ENCODE measurements around the gene ADPRH.
A peak's percentile ranks its signal among the peaks of the same experiment; 100 is the strongest.
"Not testable (repeated sequence)": the region's sequence is repeated elsewhere in the genome, so short reads cannot be mapped to it uniquely, and the experiment has no call there.

ADPRH gene

DNA sequence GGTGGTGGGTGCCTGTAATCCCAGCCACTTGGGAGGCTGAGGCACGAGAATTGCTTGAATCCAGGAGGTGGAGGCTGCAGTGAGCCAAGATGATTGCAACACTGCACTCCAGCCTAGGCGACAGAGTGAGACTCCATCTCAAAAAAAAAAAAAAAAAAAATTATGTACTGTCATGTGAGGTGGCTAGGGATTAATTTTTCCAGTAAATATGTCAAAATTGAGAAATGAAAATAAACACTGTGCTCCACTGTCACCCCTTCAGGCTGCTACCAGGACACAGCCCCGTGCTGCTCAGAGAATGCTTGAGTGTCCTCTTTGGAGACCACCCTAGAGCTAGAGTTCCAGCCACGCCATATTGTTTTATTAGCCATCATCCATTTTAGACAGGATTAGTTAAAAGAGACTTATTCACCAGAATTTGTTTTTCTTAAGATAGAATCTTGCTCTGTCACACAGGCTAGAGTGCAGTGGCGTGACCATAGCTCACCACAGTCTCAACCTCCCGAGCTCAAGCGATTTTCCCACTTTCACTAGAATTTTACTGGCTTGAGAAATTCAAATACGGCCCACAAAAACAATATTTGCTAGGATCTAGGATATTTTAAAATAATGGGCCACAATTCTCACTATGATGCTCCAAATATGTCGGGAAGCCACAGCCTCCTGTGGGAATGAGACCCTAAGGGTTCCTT lies 20.5 kb upstream of the ADPRH start:
- no peak for DNase-seq (ENCODE audit: extremely low read depth in 1 of 2, low read depth in 1 of 2)

DNA sequence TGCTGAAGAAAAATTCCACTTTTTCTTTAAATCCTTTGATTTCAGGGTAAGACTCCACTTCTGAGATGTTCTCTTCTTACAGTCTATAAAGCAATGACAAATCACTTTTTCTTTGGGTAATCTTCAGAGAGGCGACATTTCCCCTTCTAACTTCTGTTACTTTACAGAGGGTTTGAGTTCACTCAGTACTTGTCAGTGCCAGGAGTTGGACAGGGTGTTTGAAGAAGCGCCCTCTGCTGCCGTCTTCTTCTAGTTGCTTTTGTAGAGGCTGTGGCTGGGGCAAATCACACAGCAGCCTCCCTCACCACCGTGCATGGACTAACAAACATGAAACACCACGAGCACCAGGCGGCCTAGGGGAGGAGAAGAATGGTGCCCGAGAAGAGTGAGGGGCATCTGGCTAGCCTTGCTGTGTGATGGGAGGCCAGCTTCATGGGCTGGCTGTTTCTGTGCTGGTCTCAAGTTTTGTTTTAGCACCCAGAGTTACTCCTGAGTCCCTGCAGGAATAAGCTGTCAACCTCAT lies 19.8 kb upstream of the ADPRH start, which contains the start of gene CD80:
CD80 (minus strand) TSS at position 174 of the 523 bp plus-strand sequence. CDS start 1,886 bp downstream, outside the sequence.
- peak in 1 of 2 donors; percentile 64 for DNase-seq (ENCODE audit: extremely low read depth in 1 of 2, low read depth in 1 of 2)

DNA sequence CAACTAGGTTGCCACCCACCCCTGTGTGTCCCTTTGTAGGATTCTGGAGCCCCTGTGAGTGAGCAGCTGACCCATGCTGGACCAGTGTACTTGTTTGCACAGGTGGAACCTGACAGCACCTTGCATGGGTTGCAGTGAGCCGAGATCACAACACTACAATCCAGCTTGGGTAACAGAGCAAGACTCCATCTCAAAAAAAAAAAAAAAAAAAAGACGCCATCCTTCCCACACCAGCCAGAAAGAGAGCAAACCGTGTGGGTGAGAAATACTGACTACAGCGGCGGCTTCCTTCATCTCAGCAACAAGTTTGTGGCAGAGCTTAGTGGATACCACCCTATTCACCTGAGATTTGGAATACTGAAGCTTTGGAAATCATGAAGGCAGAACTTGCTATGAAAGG lies 19.1 kb upstream of the ADPRH start:
- DNase-seq (ENCODE audit: extremely low read depth in 1 of 2, low read depth in 1 of 2): no peak

DNA sequence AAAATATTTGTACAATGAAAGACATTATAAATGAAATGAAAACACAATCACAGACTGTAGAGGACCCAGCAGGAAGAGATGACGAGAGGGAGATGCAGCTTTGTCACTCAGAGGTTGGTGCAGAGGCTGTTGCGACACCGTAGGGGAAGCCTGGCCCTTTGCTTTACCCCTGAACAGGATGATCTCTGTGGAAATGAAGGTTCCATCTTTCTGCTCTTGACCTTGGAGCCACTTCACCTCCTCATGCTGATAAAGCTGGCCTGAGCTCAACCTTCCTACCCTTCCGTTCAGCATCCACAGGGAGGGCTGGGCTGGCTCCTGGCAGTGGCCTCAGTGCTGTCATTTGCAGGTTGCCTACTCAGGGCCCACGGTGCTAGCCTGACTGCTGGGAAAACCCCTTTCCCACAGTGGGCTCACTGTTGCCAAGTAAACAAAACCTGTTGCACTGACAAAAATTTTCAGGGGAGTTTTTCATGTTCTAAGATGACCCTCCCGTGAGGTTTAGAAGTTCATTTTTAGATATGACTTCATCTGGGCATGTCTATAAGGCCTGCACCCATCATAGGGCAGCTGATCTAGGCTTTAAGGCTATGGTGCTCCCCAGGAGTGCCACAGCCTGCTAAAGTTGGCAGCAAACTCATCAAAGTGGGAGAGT lies 16.9 kb upstream of the ADPRH start:
- peak in 1 of 2 donors; percentile 47 for DNase-seq (ENCODE audit: extremely low read depth in 1 of 2, low read depth in 1 of 2)

DNA sequence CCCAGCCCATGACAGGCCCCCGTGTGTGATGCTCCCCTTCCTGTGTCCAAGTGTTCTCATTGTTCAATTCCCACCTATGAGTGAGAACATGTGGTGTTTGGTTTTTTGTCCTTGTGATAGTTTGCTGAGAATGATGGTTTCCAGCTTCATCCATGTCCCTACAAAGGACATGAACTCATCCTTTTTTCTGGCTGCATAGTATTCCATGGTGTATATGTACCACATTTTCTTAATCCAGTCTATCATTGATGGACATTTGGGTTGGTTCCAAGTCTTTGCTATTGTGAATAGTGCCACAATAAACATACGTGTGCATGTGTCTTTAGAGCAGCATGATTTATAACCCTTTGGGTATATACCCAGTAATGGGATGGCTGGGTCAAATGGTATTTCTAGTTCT lies 16.0 kb upstream of the ADPRH start:
- DNase-seq (ENCODE audit: extremely low read depth in 1 of 2, low read depth in 1 of 2): not testable (repeated sequence)

DNA sequence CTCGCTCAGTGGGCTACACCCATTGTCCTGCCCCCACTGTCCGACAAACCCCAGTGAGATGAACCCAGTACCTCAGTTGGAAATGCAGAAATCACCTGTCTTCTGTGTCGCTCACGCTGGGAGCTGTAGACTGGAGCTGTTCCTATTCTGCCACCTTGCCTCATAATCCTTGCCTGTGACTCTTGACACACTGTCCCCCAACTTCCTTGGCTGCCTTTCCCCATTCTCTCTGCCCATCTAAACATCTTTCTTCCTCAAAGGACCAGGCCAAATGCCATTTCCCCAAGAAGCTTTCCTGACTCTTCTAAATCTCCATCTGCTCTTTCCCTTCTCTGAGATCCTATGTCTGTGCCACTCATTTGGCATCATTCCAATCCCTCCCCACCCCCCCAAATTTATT lies 10.1 kb upstream of the ADPRH start:
- DNase-seq (ENCODE audit: extremely low read depth in 1 of 2, low read depth in 1 of 2): no peak

DNA sequence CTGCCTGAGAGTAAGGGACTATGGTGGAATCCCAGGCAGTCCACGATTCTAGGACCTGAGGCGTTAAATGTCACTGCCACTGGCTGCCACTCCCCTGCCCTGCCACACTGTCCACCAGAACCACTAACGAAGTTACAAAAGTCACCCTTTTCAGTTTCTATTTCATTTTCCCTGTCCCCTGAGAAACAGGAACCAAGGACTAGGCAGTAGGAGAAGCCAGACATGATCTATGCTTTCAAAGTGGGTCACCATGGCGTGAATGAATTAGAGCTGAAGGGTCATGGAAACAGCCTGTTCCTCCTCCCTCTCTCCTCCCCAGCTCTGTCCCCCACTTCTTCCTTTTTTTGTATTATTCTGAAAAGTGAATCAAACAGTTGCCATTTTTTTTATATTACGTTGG lies 9.1 kb upstream of the ADPRH start:
- no peak for DNase-seq (ENCODE audit: extremely low read depth in 1 of 2, low read depth in 1 of 2)

DNA sequence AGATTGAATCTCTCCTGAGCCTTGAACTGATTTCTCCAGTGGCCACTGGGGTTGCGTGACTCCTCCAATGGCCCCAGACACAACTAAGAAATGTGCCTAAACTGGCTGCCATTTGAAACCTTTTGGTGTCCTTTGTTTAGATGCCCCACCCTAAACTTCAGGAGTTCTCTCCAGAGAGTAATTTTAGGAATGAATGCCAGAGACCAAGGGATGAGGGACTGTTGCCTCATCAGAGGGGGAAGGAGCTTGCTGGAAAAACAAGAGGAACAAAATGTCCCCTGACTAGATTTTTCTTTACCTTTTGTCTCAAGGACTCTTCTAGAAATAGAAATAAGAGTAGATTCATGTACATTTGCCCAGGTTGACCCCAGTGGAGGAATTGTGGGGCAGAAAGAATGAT lies 8.1 kb upstream of the ADPRH start:
- DNase-seq (ENCODE audit: extremely low read depth in 1 of 2, low read depth in 1 of 2): no peak

DNA sequence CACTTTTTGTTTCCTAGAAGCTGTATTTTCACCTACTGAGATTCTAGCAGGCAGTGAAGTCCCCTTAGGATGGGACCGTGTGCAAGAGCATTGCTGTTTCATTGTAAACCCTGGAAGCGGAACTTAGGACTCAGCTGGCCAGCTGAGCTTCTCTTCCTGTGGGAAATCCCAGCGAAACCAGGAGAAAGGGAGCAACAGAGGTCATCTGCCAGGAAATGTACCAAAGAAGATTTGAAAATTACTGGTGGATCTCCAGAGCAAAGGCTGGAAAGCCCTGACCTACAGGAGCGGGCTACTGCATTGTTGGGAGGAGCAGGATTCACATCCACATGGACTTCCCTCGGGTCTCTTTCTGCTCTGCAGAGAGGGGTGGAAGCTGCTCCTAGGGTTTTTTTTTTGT lies 7.6 kb upstream of the ADPRH start:
- DNase-seq (ENCODE audit: extremely low read depth in 1 of 2, low read depth in 1 of 2): no peak

DNA sequence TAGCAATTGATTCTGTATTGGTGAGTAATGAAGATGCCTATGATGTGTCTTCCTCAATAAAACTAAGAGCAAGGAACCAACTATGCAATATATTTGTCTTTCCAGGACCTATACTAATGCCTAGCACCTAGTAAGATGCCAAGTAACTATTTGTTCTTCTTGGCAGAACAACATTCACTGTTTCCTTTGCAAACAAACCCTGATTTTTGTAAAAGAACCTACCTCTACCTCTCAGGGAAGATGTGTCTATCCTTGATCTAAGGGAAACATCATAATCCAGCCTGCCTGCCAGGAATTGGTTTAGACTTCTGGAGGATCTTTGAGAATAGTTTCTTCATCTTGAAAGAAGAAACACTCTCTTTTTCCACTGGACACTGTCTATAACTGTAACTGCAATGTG lies 3.8 kb upstream of the ADPRH start:
- no peak for DNase-seq (ENCODE audit: extremely low read depth in 1 of 2, low read depth in 1 of 2)

DNA sequence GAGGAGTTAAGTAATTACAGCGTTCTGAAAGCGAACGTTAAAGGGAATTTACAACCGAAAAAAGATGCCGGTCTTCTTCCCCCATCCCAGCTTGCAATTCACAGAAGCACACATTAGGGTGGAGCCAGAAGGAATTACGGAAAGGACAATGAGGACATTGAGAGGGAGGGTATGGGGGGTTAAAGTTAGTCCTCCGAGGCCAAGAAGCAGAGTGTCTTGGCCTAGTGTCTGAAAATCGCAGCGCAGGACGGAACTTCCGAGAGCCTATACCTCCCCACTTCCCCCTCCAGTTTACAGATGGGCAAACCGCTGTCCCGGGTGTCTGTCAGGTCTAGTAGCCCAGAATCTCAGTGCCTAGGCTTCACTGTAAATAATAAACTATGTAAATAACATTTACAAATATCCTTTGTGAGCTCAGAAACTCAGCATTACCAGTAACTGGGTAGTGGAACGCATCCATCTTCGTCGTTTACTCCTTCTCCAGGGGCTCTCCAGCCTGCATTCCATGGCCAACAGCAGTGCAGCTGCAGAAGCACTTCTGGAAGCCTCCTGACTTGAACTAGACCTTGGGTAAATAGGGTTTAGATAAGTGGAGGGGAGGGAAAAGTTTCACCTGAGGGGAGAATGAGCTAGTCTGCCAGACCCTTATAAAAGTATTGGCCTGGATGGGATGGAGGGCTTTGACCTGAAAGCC lies 922 bp downstream of the ADPRH start:
- DNase-seq (ENCODE audit: extremely low read depth in 1 of 2, low read depth in 1 of 2): no peak

DNA sequence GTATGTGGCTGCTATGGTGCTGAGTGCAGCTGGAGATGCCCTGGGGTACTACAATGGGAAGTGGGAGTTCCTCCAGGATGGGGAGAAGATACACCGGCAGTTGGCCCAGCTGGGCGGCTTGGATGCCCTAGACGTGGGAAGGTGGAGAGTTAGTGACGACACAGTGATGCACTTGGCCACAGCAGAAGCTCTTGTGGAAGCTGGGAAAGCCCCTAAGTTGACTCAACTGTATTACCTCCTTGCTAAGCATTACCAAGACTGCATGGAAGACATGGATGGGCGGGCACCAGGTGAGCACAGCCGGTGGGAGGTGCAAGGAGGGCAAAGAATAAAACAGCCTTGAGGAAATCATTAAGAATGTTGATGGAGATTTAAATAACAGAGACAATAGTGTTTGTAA lies 2.9 kb downstream of the ADPRH start:
- DNase-seq (ENCODE audit: extremely low read depth in 1 of 2, low read depth in 1 of 2): no peak

DNA sequence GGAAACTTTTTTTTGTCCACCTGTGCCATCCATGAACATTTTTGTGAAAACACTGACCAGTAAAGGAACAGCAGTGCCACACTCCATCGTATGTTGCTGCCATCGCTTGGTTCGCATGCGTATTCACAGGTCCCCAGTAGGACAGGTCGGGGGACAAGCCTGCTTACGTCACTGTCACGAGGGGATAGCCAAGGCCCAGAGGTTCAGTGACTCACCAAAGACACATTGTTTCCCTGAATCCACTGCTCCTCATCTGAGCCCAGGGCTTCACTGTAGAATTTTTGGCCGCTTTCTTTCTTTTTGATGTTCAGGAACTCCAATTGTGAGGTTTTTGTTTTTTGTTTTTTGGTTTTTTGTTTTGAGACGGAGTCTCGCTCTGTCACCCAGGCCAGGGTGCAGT lies 5.9 kb downstream of the ADPRH start:
- no peak for DNase-seq (ENCODE audit: extremely low read depth in 1 of 2, low read depth in 1 of 2)

DNA sequence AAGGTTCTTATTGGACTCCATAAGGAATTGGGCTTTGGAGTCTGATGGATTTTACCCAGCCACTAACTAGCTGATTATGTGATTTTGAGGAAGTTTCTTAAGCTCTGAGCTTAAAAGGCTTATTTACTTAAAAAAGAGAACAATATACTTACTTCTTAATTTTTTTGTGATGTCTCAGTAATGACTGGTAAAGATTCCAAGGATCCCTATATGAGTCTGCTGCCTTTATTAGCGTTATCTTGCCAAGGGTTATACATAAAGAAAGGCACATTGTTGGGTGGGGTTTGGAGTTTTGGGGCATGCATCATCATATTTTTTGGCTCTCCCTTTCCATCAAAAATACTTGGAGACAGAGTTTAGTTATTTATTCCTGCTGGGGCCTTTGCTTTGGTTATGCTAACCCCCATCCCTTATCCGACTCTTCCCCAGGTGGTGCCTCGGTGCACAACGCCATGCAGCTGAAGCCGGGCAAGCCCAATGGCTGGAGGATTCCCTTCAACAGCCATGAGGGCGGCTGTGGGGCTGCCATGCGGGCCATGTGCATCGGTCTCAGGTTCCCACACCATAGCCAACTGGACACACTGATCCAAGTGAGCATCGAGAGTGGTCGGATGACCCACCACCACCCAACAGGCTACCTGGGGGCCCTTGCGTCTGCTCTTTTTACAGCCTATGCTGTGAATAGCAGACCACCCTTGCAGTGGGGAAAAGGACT lies 6.7 kb downstream of the ADPRH start:
- DNase-seq (ENCODE audit: extremely low read depth in 1 of 2, low read depth in 1 of 2): no peak

DNA sequence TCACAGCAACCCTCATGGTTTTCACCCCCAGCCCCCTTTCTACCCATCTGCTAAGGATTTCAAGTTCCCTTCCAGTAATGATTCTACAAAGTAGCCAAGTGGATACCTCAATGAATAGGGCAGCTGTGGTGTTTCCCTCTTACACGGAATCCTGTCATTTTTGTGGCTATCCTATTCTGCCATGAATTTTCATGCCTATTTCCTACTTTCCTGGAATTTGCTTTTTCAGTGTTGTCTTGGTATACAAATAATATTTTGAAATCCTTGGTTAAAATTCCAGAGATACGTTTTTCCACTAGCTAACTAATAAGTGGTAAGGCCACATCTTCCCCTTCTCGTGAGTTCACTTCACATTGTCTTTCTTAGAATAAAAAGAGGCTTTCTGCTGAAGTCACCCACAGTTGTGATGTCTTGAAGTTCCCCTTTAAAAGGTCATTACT lies 7.5 kb downstream of the ADPRH start:
- DNase-seq (ENCODE audit: extremely low read depth in 1 of 2, low read depth in 1 of 2): no peak

DNA sequence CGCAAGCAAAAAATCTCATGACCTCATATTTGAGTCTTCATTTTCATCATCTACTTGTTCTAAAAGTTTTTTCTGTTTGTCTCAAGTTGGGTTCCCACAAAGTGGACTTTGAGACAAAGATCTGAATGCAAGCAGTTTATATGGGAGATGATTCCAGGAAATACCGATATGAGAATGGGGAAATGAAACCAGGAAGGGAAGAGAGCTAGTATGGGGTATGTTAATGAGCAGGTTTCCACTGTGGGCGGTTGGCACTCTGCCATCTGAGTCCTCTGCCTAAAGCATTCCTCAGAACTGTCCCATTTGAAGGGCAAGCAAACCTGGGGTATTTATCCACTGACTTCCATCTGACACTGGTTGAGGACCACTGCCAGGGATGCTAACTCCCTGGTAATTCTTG lies 8.8 kb downstream of the ADPRH start:
- DNase-seq (ENCODE audit: extremely low read depth in 1 of 2, low read depth in 1 of 2): no peak

DNA sequence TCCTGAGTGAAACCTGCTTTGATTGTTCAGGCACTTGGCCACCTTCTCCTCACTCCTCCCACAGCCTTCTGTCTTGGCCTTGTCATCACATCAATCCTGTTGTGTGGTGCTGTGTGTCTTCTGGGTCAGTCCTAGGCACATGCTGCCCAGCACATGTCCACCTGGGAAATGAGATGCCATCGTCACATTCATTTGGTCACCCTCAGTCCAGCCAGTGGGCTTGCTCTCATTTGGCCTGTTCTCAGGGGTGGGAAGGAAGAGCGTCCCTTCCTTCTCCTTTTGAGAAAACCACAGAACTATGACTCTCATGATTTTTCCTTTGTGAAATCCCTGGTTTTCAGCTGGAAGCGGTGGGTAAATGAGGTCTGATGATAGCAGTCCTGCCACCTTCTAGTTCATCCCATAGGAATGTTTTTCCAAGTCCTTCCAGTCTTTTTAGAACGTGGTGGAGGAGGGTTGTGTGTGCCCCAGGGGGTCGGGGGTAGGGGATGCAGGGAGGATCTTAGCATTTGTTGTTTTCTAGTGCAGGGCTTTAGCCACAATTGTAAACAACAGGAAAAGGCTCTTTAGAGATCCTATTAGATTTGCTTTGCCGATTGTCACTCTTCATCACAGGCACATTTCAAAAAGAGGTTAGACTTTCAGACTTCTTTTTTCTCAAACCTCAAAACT lies 9.9 kb downstream of the ADPRH start:
- DNase-seq (ENCODE audit: extremely low read depth in 1 of 2, low read depth in 1 of 2): no peak

DNA sequence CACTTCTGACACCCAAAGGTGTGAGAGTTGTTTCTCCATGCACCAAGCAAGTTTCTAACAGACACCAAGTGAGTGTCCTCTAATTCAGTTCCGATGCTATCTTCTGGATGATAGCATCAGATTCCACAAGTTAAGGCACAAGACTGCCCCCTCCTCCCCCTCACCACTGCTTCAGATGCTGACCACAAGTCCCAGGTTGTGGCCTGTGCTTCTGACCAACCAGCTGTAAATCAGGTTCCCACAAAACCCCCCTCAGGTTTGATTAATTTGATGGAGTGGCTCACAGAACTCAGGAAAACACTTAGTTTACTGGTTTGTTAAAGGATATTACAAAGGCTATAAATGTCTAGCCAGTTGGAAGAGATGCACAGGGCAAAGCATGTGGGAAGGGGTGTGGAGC lies 11.4 kb downstream of the ADPRH start:
- no peak for DNase-seq (ENCODE audit: extremely low read depth in 1 of 2, low read depth in 1 of 2)

DNA sequence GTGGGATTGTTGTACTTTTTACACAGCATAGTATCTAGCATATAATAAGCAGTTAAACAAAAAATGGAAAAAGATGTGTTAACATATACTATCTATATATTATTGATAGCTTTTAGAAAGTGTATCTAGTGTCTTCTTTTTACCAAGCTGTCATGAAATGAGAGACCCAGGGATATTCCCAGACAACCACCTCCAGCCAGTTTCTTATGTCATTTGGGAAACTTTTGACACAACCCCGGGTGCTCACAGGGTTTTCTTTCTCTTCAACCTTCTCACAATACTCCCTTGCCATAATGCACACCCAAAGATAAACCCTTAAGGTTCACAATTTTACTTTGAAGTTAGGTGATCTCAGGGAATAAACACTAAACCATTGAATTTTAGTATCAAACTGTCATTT lies 13.6 kb downstream of the ADPRH start:
- no peak for DNase-seq (ENCODE audit: extremely low read depth in 1 of 2, low read depth in 1 of 2)

DNA sequence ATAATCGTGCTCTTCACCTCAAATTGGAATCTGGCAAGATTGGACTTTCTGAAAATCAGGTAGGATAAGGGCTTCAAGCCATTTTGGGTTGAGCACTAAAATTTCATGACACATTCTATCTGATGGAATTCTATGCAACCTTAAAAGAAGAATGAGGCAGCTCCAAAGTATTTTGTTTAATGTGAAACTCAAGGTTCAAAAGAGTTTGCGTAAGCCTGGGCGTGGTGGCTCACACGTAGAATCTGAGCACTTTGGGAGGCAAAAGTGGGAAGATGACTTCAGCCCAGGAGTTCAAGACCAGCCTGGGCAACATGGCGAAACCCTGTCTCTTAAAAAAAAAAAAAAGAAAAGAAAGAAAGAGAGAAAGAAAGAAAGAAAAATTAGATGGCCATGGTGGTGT lies 14.8 kb downstream of the ADPRH start:
- DNase-seq (ENCODE audit: extremely low read depth in 1 of 2, low read depth in 1 of 2): no peak

DNA sequence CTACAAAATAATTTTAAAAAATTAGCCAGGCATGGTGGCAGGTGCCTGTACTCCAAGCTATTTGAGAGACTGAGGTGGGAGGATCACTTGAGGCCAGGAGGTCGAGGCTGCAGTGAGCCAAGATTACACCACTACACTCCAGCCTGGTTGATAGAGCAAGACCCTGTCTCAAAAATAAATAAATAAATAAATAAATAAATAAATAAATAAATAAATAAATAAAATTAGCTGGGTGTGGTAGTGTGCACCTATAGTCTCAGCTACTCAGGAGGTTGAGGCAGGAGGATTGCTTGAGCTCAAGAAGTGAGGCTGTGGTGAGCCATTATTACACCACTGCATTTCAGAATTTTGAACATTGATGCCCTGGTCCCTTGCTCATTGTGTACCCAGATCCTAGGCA lies 15.6 kb downstream of the ADPRH start:
- DNase-seq (ENCODE audit: extremely low read depth in 1 of 2, low read depth in 1 of 2): not testable (repeated sequence)
